Tibial artery (tissue), 4 donors: ENCODE data around the gene SERPINA3.
"Not testable (repeated sequence)": the region's sequence is repeated elsewhere in the genome, so short reads cannot be mapped to it uniquely, and the experiment has no call there.

Experiments used
- DNase-seq, 2 donors: peaks; one replicate each; pipeline ENCODE4 v3.0.0-alpha.2; 2019
- H3K27ac ChIP-seq, 2 donors: fragments of 200-600 bp; sonication (generic) in 1 of 2; 1 replicate in 1 of 2; 2 replicates in 1 of 2; pipeline ENCODE4 v1.5.1; 2018 to 2019; ENCODE audit warnings: mild to moderate bottlenecking in 1 of 2
- H3K27me3 ChIP-seq, 2 donors: fragments of 200-600 bp; sonication (generic) in 1 of 2; one replicate each; pipeline versions ENCODE4 v1.5.1 to v1.6.0; 2016 to 2019
- H3K36me3 ChIP-seq, 3 donors: fragments of 200-600 bp; sonication (generic) in 2 of 3; one replicate each; pipeline ENCODE4 v1.5.1; 2016 to 2019; ENCODE audit warnings: mild to moderate bottlenecking in 2 of 3
- H3K4me1 ChIP-seq, 4 donors: fragments of 200-600 bp; sonication (generic) in 2 of 4; 1 replicate in 3 of 4; 2 replicates in 1 of 4; pipeline ENCODE4 v1.5.1; 2016 to 2019
- H3K4me3 ChIP-seq, 2 donors: fragments of 200-600 bp; sonication (generic) in 1 of 2; 1 replicate in 1 of 2; 2 replicates in 1 of 2; pipeline ENCODE4 v1.5.1; 2018 to 2019; ENCODE audit warnings: mild to moderate bottlenecking in 2 of 2
- H3K9me3 ChIP-seq, 3 donors: fragments of 200-600 bp; sonication (generic) in 1 of 3; one replicate each; pipeline ENCODE4 v1.5.1; 2016 to 2019
- CTCF ChIP-seq, 2 experiments: fragments of 200-600 bp in 1 of 2; fragments of 450-650 bp in 1 of 2; IDR thresholded peaks; one replicate each; pipeline ENCODE4 v1.5.1; 2017 to 2019; ENCODE audit warnings: antibody characterized with exemption in 2 of 2, mild to moderate bottlenecking in 1 of 2, moderate library complexity in 1 of 2
- intact Hi-C: fragments of 100-400 bp; cut with DNase I; formaldehyde crosslinking; loops from one replicate; pipeline ENCODE4 v1.15.0; 2023; ENCODE audit warnings: low total_unique reads

The SERPINA3 gene

DNA sequence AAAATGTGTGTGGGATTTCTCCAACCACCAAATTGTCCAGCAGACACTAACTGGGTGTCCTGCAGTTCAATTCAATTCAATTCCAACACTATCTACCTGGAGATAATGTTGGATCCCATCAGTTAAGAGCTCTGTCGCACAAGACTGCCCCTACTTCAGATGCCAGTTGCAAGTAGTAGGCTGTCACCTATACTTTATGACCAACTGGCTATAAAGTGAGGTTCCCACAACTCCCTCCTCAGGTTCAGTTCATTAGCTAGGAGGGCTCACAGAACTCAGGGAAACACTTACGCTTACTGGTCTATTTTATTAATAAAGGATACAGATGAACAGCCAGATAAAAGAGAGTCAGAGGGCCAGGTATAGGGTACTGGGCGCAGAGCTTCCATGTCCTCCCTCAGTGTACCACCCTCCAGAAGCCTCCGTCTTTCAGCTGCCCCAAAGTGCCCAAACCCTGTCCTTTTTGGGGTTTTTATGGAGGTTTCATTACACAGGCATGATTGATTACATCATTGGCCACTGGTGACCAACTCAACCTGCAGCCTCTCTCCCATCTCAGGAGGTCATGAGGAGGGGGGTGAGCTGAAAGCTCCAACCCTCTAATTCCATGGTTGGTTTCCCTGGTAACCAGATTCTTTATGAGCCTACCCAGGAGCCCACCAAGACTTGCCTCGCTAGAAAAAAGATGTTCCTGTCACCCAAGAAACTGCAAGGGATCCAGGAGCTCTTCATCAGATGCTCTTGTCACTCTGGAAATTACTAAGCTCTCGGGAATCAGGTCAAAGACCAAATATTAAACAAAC is 38.5 kb upstream of the SERPINA3 start:
- no peak for TF ChIP-seq CTCF (IDR thresholded peaks at IDR 0.05)
- Histone ChIP-seq H3K9me3 (no peaks in the 10 kb centered on the region), H3K4me3 (no peak overlapping the region), H3K36me3 (no peaks in the 10 kb centered on the region), H3K4me1 (peaks cover 0 to 12% (median 5%) of the 10 kb centered on the region in 4 donors), H3K27me3 (peaks cover 0 to 4% of the 10 kb centered on the region in 2 donors), H3K27ac (no peak overlapping the region)
- intact Hi-C loops, result no loop called here
- DNase-seq, result peak in 1 of 2 donors; percentile 9

DNA sequence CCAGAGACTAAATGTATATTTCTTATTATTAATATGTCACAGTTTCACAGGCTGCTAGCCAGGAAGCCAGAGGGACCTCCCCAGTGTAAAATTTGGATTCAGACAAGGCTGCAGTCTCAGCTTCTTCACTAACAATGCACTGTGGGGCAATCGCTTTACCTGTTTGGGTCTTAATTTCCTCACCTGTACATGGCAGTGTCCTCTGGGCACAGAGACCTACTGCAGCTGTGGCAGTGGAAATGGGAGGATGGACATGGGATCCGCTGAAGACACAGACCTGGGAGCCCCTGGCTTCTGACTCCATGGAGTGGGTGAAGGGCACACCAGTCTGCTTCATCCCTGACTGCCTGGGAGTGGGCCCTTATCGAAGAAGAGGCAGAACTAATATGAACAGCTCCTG is 37.9 kb upstream of the SERPINA3 start:
- no peaks in the 10 kb centered on the region for H3K36me3 ChIP-seq
- DNase-seq, result peak in 1 of 2 donors; percentile 13
- peaks cover 0 to 4% of the 10 kb centered on the region in 2 donors for H3K27me3 ChIP-seq
- no peak overlapping the region for H3K27ac ChIP-seq
- TF ChIP-seq CTCF (IDR thresholded peaks at IDR 0.05), result no peak
- H3K4me3 ChIP-seq, result no peak overlapping the region
- intact Hi-C loops, result no loop called here
- H3K9me3 ChIP-seq, result no peaks in the 10 kb centered on the region
- peaks cover 0 to 12% (median 5%) of the 10 kb centered on the region in 4 donors for H3K4me1 ChIP-seq

- H3K36me3 ChIP-seq, result no peaks in the 10 kb centered on the region
- H3K9me3 ChIP-seq, result no peaks in the 10 kb centered on the region
- H3K4me3 ChIP-seq, result no peak overlapping the region
- H3K4me1 ChIP-seq, result peaks cover 0 to 13% (median 5%) of the 10 kb centered on the region in 4 donors
- intact Hi-C loops, result no loop called here
- peaks cover 0 to 12% of the 10 kb centered on the region in 2 donors for H3K27me3 ChIP-seq
- peak in 1 of 2 donors; percentile 53 for DNase-seq
- TF ChIP-seq CTCF (IDR thresholded peaks at IDR 0.05), result no peak
- no peak overlapping the region for H3K27ac ChIP-seq
Measured at GRCh38 chr14:94575730-94576585, 36.2 kb upstream of the SERPINA3 start.

GRCh38 chr14:94577472-94577871 is 34.7 kb upstream of the SERPINA3 start:
- Histone ChIP-seq H3K4me1 (peaks cover 0 to 13% (median 0%) of the 10 kb centered on the region in 4 donors), H3K27me3 (peaks cover 0 to 12% of the 10 kb centered on the region in 2 donors)
- intact Hi-C loops, H3K27ac ChIP-seq, DNase-seq, H3K36me3 ChIP-seq, H3K4me3 ChIP-seq, H3K9me3 ChIP-seq: not testable (repeated sequence)

DNA sequence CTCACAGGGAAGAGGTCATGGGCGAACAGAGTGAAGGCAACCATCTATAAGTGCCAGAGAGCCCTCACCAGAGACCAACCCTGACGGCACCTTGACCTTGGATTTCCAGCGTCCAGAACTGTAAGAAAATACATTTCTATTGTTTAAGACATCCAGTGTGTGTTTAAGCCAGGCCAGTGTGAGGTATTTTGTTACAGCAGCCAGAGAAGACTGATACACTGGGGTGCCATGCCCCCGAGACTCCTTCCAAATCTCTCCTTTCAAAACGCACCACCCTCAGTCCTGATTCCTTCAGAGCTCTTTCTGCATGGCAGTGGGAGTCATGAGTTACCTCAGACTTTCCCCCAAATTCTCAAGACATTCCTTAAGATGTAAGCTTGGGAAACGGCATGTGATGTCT is 33.5 kb upstream of the SERPINA3 start:
- Histone ChIP-seq H3K4me3 (no peak overlapping the region), H3K27me3 (peaks cover 0 to 12% of the 10 kb centered on the region in 2 donors), H3K36me3 (no peaks in the 10 kb centered on the region), H3K4me1 (peaks cover 0 to 19% (median 0%) of the 10 kb centered on the region in 4 donors), H3K9me3 (no peaks in the 10 kb centered on the region), H3K27ac (no peak overlapping the region)
- TF ChIP-seq CTCF (IDR thresholded peaks at IDR 0.05), result no peak
- peak in 1 of 2 donors; percentile 19 for DNase-seq
- intact Hi-C loops, result no loop called here
